K562 (cell line): ENCODE results near the gene SIMC1.
"Not testable (repeated sequence)": the region's sequence is repeated elsewhere in the genome, so short reads cannot be mapped to it uniquely, and the experiment has no call there.

ENCODE experiments used
- ATF4 ChIP-seq: fragments of 450-650 bp; formaldehyde crosslinking; IDR thresholded peaks from 2 replicates; pipeline ENCODE4 v1.4.0; 2022; ENCODE audit warnings: mild to moderate bottlenecking, moderate library complexity
- CTCF ChIP-seq, 3 experiments: IDR thresholded peaks in 2 of 3; conservative IDR thresholded peaks in 1 of 3; 2 replicates each; pipeline ENCODE4 v1.5.1; 2011 to 2012; ENCODE audit warnings: low read length in 3 of 3, mild to moderate bottlenecking in 3 of 3, control low read depth in 2 of 3, improper control_type of control experiment in 1 of 3, inconsistent platforms in 1 of 3, low read depth in 1 of 3, mixed read lengths in 1 of 3, moderate library complexity in 1 of 3; ENCODE audit not compliant: insufficient read depth in 2 of 3
- FOSL1 ChIP-seq: fragments of 200-800 bp; sonication (Bioruptor generic); conservative IDR thresholded peaks from 2 replicates; pipeline ENCODE4 v1.6.1; 2016; ENCODE audit warnings: missing genetic modification characterization, missing compliant biosample characterization
- GATA2 ChIP-seq: sonication (generic); formaldehyde crosslinking; IDR thresholded peaks from 2 replicates; pipeline ENCODE4 v1.4.0; 2020; ENCODE audit warnings: mild to moderate bottlenecking, missing genetic modification reagents
- MAZ ChIP-seq, 2 experiments: fragments of 450-650 bp in 1 of 2; sonication (generic) in 1 of 2; formaldehyde crosslinking; IDR thresholded peaks in 1 of 2; conservative IDR thresholded peaks in 1 of 2; 2 replicates each; pipeline versions ENCODE4 v1.4.0 to v1.5.0; 2020; ENCODE audit warnings: mild to moderate bottlenecking in 1 of 2, missing genetic modification reagents in 1 of 2
- POLR2AphosphoS5 ChIP-seq: IDR thresholded peaks from 2 replicates; pipeline ENCODE4 v1.6.1; 2011; ENCODE audit warnings: mild to moderate bottlenecking, low read depth, low read length, moderate library complexity; ENCODE audit not compliant: control insufficient read depth, insufficient read depth
- REST ChIP-seq, 2 experiments: fragments of 450-650 bp; formaldehyde crosslinking in 1 of 2; IDR thresholded peaks; 2 replicates each; pipeline versions ENCODE4 v1.4.0 to v1.6.1; 2014 to 2020; ENCODE audit warnings: mild to moderate bottlenecking in 2 of 2, borderline replicate concordance in 1 of 2, low read depth in 1 of 2
- SETDB1 ChIP-seq: IDR thresholded peaks from one replicate; pipeline ENCODE4 v1.6.1; 2012; ENCODE audit warnings: low read length, control low read depth, inconsistent platforms
- SRF ChIP-seq, 2 experiments: fragments of 250-450, 450-650 bp in 1 of 2; sonication (Bioruptor Pico) in 1 of 2; sonication (generic) in 1 of 2; formaldehyde crosslinking; IDR thresholded peaks; 2 replicates each; pipeline versions ENCODE4 v1.5.0 to v1.5.1; 2020 to 2022; ENCODE audit warnings: mild to moderate bottlenecking in 1 of 2, missing genetic modification reagents in 1 of 2
- TRIM24 ChIP-seq, 2 experiments: fragments of 450-650 bp; IDR thresholded peaks; 2 replicates each; pipeline ENCODE4 v1.6.1; 2016
- ZNF146 ChIP-seq: IDR thresholded peaks from one replicate; pipeline ENCODE4 v1.6.1; 2018; ENCODE audit warnings: missing compliant biosample characterization; ENCODE audit not compliant: unreplicated experiment
- ZNF431 ChIP-seq: sonication (generic); formaldehyde crosslinking; IDR thresholded peaks from 2 replicates; pipeline ENCODE4 v1.8.0; 2022; ENCODE audit warnings: mild to moderate bottlenecking, missing genetic modification reagents
- ZNF707 ChIP-seq: fragments of 250-450 bp; sonication (Bioruptor Pico); conservative IDR thresholded peaks from 2 replicates; pipeline ENCODE4 v1.8.0; 2022; ENCODE audit warnings: inconsistent platforms, mild to moderate bottlenecking, moderate library complexity
- TF ChIP-seq, protein P1 (sequence below), 2 experiments: fragments of 450-650 bp in 1 of 2; sonication (generic) in 1 of 2; formaldehyde crosslinking in 1 of 2; IDR thresholded peaks in 1 of 2; conservative IDR thresholded peaks in 1 of 2; 2 replicates each; pipeline versions ENCODE4 v1.6.1 to v1.8.1; 2016 to 2023; ENCODE audit warnings: mild to moderate bottlenecking in 2 of 2, moderate library complexity in 2 of 2, inconsistent platforms in 1 of 2, missing genetic modification reagents in 1 of 2

DNA sequence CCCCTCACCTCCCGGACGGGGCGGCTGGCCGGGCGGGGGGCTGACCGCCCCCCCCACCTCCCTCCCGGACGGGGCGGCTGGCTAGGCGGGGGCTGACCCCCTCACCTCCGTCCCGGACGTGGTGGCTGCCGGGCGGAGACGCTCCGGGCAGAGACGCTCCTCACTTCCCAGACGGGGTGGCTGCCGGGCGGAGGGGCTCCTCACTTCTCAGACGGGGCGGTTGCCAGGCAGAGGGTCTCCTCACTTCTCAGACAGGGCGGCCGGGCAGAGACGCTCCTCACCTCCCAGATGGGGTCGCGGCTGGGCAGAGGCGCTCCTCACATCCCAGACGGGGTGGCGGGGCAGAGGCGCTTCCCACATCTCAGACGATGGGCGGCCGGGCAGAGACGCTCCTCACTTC is 13.9 kb downstream of the SIMC1 start:
- not testable (repeated sequence) for TF ChIP-seq ZNF707 (CRISPR knock-in tag); POLR2AphosphoS5; GATA2 (CRISPR knock-in tag); TRIM24 (IDR thresholded peaks at IDR 0.05); ZNF431 (CRISPR knock-in tag); SRF (CRISPR knock-in tag; IDR thresholded peaks at IDR 0.05); CTCF (IDR thresholded peaks at IDR 0.05 in 2 of 3, conservative IDR thresholded peaks at IDR 0.05 in 1 of 3; ENCODE audit: insufficient read depth in 2 of 3, low read depth in 1 of 3, low read length in 3 of 3); FOSL1 (tag); ATF4 (CRISPR knock-in tag); SETDB1; ZNF146 (CRISPR knock-in tag); MAZ (CRISPR knock-in tag; conservative IDR thresholded peaks at IDR 0.05 in 1 of 2, IDR thresholded peaks at IDR 0.05 in 1 of 2); REST (IDR thresholded peaks at IDR 0.05; ENCODE audit: borderline replicate concordance); REST (CRISPR knock-in tag; IDR thresholded peaks at IDR 0.05; ENCODE audit: low read depth)
- TF ChIP-seq, protein P1, sequence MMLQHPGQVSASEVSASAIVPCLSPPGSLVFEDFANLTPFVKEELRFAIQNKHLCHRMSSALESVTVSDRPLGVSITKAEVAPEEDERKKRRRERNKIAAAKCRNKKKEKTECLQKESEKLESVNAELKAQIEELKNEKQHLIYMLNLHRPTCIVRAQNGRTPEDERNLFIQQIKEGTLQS (IDR thresholded peaks at IDR 0.05): not testable (repeated sequence)
- TF ChIP-seq, protein P1 (CRISPR knock-in tag; conservative IDR thresholded peaks at IDR 0.05): not testable (repeated sequence)
